Measurements from ENCODE around the gene MS4A10.
"Not testable (repeated sequence)": the region's sequence is repeated elsewhere in the genome, so short reads cannot be mapped to it uniquely, and the experiment has no call there.

The MS4A10 gene

DNA sequence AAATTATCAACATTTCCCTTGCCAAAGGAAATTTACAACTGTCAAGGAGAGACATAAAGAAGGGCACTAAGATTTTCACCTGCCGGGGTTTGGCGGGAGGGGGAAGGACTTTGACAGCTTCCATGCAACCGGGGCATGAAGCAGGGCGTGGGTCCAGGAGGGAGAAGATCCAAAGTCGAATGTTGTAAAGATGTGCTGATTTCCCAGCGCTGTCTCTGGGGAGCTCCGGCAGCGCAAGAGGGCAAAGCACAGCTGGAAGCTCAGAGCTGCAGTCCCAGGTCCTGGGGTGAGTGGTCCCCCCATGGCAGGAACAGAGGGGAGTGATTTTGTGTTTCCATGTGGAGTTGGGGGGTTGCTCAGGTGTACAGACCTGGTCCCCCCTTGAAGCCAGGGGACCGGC lies at the start of gene MS4A10:
TSS of gene MS4A10 (plus strand) at position 198 of the 400 bp plus-strand sequence. CDS start 5,003 bp downstream, outside the sequence.
- no peak for DNase-seq

DNA sequence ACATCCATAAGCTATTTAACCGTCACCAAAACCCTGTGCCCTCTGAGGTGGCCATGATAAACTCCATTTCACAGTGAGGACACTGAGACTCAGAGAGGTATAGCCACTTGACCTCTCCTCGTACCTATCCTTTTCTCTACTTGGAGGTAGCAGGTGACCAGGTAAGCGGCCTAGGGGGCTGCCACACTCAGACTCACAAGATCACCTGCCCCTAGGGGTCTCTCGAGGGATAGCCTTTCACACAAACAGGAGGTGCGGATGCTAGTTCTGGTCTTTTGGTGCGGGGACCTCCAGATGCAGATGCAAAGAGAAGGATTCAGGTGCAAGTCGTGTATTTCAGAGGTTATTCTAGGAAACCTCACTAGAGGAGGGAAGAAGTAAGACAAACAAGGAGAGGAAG lies 46.0 kb upstream of the MS4A10 start:
- no peak for DNase-seq

- no peak for DNase-seq
Observed at GRCh38 chr11:60740573-60740972, 44.6 kb upstream of the MS4A10 start.

DNA sequence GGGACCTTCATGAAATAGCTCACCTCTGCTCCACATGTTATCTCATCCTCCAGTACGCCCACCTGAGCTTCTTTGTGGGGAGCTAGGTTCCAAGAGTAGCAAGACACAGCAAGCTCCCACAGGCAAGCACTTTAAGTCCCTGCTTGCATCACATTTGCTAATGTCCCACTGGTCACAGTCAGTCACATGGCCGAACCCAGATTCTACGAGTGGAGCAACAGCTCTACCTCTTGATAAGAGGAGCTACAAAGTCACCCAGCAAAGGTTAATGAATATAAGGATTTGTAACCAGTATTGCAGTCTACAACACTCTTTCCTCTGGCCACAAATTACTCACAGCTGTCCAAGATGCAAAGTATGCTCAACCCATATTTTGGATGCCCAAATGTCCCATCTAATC lies 43.7 kb upstream of the MS4A10 start:
- DNase-seq, result no peak

GRCh38 chr11:60743058-60743457 lies 42.1 kb upstream of the MS4A10 start:
- DNase-seq, result no peak

GRCh38 chr11:60744114-60744513 lies 41.0 kb upstream of the MS4A10 start:
- no peak for DNase-seq

- DNase-seq, result no peak
Observed at GRCh38 chr11:60747359-60747873, 37.7 kb upstream of the MS4A10 start.

DNA sequence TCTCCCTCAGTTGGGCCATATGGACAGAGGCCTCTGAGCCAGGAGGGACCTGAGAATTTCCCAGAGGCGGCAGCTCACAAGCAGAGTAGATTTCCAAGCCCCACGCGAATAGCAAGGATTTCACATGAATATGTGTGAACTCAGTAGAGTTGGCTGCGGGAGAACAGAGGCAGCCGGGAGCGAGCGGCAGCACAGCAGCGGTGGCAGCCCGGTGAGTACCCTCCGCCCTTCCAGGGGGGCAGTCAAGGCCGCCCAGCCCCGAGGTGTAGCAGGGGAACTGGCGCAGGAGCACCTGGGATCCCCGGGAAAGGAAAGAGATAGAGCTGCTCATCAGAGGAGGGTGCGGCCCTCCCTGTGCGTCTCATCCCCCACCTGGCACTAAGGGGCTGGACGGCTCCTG lies 36.9 kb upstream of the MS4A10 start:
- no peak for DNase-seq

DNA sequence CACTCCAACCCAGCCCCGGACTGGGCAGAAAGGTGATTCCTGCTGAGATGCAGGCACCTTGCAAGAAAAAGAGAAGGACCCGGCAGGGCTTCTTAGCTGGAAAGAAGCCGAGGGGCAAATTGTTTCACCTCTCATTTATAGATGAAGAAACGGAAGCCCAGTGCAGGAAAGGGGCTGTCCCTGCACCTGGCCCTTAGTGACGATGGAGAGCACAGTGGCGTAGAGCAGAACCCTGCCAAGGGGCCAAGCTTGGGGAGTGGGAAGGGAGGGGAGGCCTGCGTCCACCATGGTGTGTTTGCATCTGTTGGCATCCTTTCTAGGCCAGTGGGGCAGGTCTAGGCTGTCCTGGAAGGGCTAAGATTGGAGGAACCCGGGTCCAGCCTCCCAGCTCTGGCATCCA lies 36.3 kb upstream of the MS4A10 start:
- DNase-seq, result no peak

GRCh38 chr11:60750911-60751310 lies 34.2 kb upstream of the MS4A10 start:
- no peak for DNase-seq

GRCh38 chr11:60753309-60753708 lies 31.8 kb upstream of the MS4A10 start:
- no peak for DNase-seq

DNA sequence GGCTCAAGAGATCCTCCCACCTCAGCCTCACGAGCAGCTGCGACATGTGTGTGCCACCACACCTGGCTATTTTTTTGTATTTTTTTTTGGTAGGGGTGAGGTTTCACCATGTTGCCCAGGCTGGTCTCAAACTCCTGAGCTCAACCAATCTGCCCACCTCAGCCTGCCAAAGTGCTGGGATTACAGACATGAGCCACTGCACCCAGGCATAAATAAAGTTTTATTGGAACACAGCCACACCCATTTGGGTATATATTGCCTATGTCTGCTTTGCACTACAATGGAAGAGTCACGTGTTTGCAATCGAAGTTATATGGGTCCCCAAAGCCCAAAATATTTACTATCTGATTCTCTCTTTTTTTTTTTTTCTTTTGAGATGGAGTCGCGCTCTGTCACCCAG lies 30.2 kb upstream of the MS4A10 start:
- DNase-seq, result no peak

GRCh38 chr11:60756307-60757032 lies 28.7 kb upstream of the MS4A10 start, which contains the start of gene MS4A15:
Gene MS4A15 (plus strand): TSS chr11:60756867. CDS start chr11:60763734, 6,867 bp downstream.
- DNase-seq, result no peak

GRCh38 chr11:60757231-60757800 lies 27.8 kb upstream of the MS4A10 start:
- DNase-seq, result no peak

- DNase-seq, result not testable (repeated sequence)
Observed at GRCh38 chr11:60758671-60759070, 26.5 kb upstream of the MS4A10 start.

GRCh38 chr11:60759438-60760225 lies 25.5 kb upstream of the MS4A10 start:
- DNase-seq, result not testable (repeated sequence)

DNA sequence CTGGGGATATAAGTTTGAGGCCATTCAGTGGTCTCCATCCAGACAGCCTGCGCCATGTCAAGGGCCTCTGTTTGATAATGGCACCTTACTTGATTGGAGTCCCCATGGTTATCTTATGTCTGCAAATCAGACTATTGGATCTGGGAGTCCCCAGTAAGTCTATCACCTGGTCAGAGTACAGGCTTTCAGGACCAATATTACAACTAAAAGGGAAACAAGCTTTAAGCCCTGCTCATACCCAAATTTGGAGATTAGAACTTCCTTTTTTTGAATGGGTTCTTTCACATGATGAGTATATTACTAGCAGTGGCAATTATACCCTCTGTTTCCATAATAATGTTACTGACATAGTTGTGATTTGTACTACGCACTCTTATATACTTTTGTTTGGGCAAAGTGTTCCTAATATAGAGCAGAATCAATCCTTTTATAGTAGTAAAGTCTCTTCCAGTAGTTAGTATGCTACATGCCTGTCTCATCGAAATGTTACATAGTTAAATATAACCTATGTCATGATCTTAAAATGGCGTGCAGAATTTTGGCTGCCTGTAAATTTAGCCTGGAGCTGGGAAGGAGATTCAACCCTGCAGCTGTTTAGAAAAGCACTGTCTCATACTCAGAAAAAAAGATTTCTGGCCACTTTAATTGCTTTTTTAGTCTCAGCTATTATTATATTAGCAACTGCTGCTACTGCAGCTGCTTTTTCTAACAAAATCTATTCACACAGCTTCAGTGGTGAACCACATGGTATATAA lies 23.5 kb upstream of the MS4A10 start:
- no peak for DNase-seq

- DNase-seq, result no peak
Observed at GRCh38 chr11:60762851-60763691, 22.1 kb upstream of the MS4A10 start.

DNA sequence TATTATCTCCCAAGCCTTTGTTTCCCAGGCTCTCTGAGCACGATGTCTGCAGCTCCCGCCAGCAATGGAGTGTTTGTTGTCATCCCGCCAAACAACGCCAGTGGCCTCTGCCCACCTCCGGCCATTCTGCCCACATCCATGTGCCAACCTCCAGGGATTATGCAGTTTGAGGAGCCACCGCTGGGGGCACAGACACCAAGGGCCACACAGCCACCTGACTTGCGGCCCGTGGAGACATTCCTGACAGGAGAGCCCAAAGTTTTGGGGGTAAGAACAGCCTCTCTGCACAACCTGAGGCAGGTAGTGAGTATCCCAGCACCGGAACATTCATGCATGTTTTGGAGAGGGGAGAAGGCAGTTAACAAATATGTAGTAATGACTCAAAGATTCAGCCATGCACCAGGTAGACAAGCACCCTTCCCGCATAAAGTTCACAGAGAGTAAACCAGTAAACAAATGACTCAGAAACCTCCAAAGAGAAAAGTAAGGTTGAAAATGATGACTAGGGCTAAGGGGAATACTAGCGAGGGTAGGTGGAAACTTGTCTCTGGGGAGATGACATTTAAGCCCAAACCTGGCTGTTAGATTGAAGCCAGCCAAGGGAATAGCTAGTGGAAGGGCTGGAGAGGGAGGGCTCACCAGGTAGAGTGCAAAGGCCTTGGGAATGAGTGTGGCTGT lies 21.3 kb upstream of the MS4A10 start:
- DNase-seq, result no peak

GRCh38 chr11:60764879-60765278 lies 20.3 kb upstream of the MS4A10 start:
- DNase-seq, result no peak

- no peak for DNase-seq
Observed at GRCh38 chr11:60765355-60765754, 19.8 kb upstream of the MS4A10 start.
